Panc1 (cell line): ENCODE data around the gene EFNB1. TPM values are rescaled to one million over a fixed set of nuclear protein-coding genes. Genes with fewer than 3 reads are reported as not detected.

ENCODE experiments used
- ATAC-seq: fragments of 200-7000 bp; cut with Tn5 transposase; 2 replicates; pipeline ENCODE4 v1.9.1; 2020; ENCODE audit warnings: mild to moderate bottlenecking, moderate library complexity
- BruUV-seq: library from RNA; stranded (reverse); fragments of 400-500 nt; replicated peaks from 2 replicates; lab custom pipeline; 2021; lab: Mats Ljungman, UMichigan
- CTCF ChIA-PET: fragments of 300-600 bp; sonication (Branson Sonifier 250); formaldehyde crosslinking; loops from one replicate; lab custom pipeline; 2022; ENCODE audit warnings: antibody characterized with exemption; lab: Charles Lee
- POLR2A ChIA-PET: fragments of 300-600 bp; sonication (Branson Sonifier 250); formaldehyde crosslinking; loops from one replicate; lab custom pipeline; 2022; ENCODE audit warnings: antibody characterized with exemption; lab: Charles Lee
- DNase-seq: peaks from one replicate; pipeline ENCODE4 v3.0.0-alpha.2; 2010; ENCODE audit warnings: low read depth, low spot score
- H3K27ac ChIP-seq: 2 replicates; pipeline ENCODE4 v1.5.1; 2011; ENCODE audit warnings: mild to moderate bottlenecking, low read length, inconsistent platforms
- H3K27me3 ChIP-seq: fragments of 200-500 bp; sonication (Bioruptor generic); 2 replicates; pipeline ENCODE4 v1.6.0; 2014; ENCODE audit warnings: low read length, inconsistent platforms; ENCODE audit not compliant: control insufficient read depth, insufficient read depth
- H3K36me3 ChIP-seq: fragments of 200-500 bp; sonication (Bioruptor generic); 2 replicates; pipeline ENCODE4 v1.5.1; 2014; ENCODE audit warnings: inconsistent platforms, mild to moderate bottlenecking, low read length, moderate library complexity; ENCODE audit not compliant: control insufficient read depth, insufficient read depth
- H3K4me1 ChIP-seq: 2 replicates; pipeline ENCODE4 v1.5.1; 2011; ENCODE audit warnings: inconsistent platforms, mild to moderate bottlenecking, low read length, moderate library complexity; ENCODE audit not compliant: control insufficient read depth, insufficient read depth
- H3K4me3 ChIP-seq, 2 experiments: 2 replicates each; pipeline ENCODE4 v1.5.1; 2011 to 2012; ENCODE audit warnings: low read depth in 2 of 2, low read length in 2 of 2, mild to moderate bottlenecking in 2 of 2, inconsistent platforms in 1 of 2, moderate library complexity in 1 of 2
- H3K9me3 ChIP-seq: fragments of 200-500 bp; sonication (Bioruptor generic); 2 replicates; pipeline ENCODE4 v1.5.1; 2014; ENCODE audit warnings: low read depth, mild to moderate bottlenecking, inconsistent platforms, low read length, moderate library complexity; ENCODE audit not compliant: control insufficient read depth, insufficient read depth
- POLR2AphosphoS5 ChIP-seq: IDR thresholded peaks from 2 replicates; pipeline ENCODE4 v1.6.1; 2012; ENCODE audit warnings: mild to moderate bottlenecking, low read depth, low read length, moderate library complexity
- REST ChIP-seq, 2 experiments: IDR thresholded peaks; 2 replicates each; pipeline ENCODE4 v1.6.1; 2011 to 2012; ENCODE audit warnings: low read depth in 2 of 2, control low read depth in 1 of 2, low read length in 1 of 2, mild to moderate bottlenecking in 1 of 2, moderate library complexity in 1 of 2; ENCODE audit not compliant: insufficient read depth in 1 of 2
- SIN3A ChIP-seq: IDR thresholded peaks from 2 replicates; pipeline ENCODE4 v1.6.1; 2012; ENCODE audit warnings: low read depth, mild to moderate bottlenecking, low read length, moderate library complexity, borderline replicate concordance; ENCODE audit not compliant: insufficient read depth
- TCF7L2 ChIP-seq: IDR thresholded peaks from 2 replicates; pipeline ENCODE4 v1.6.1; 2011; ENCODE audit warnings: mild to moderate bottlenecking, low read depth, low read length, inconsistent platforms
- in situ Hi-C: cut with HindIII; loops from 2 replicates; pipeline ENCODE4 v1.10.0; 2016; ENCODE audit warnings: low sequenced_read_pairs, low pct_unique_long_range_greater_than_20kb
- intact Hi-C: fragments of 100-400 bp; cut with micrococcal nuclease; formaldehyde crosslinking; loops from one replicate; pipeline ENCODE4 v1.10.0; 2022; ENCODE audit not compliant: unreplicated experiment
- total RNA-seq: library from RNA; stranded (reverse); gene quantifications from one replicate; pipeline ENCODE4 v1.2.1, GENCODE V29; 2021; ENCODE audit not compliant: unreplicated experiment
- TF ChIP-seq, protein P1 (sequence below): fragments of 450-650 bp; IDR thresholded peaks from 2 replicates; pipeline ENCODE4 v1.5.1; 2017; ENCODE audit warnings: mild to moderate bottlenecking

Gene EFNB1
- total RNA-seq, 1 experiment from 2014 or later, result 12.9 TPM

DNA sequence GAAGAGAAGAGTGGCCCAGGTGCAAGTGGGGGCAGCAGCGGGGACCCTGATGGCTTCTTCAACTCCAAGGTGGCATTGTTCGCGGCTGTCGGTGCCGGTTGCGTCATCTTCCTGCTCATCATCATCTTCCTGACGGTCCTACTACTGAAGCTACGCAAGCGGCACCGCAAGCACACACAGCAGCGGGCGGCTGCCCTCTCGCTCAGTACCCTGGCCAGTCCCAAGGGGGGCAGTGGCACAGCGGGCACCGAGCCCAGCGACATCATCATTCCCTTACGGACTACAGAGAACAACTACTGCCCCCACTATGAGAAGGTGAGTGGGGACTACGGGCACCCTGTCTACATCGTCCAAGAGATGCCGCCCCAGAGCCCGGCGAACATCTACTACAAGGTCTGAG lies 11.4 kb downstream of the EFNB1 start:
- no peaks in the 10 kb centered on the region for H3K9me3 ChIP-seq

GRCh38 chrX:68841251-68842049 lies 12.6 kb downstream of the EFNB1 start:
- BruUV-seq, result TSS peak; percentile 82
- H3K27me3 ChIP-seq, result no peaks in the 10 kb centered on the region
- no peaks in the 10 kb centered on the region for H3K9me3 ChIP-seq
- H3K4me3 ChIP-seq, result no peak overlapping the region
- no peak for ATAC-seq
- DNase-seq, result no peak
- ChIA-PET CTCF (interaction anchor here (0.6 kb wide), 1 partner anchor 104 kb away, joined by 6 read pairs; no protein-coding TSS in a partner anchor), POLR2A (no interaction called here)
- in situ Hi-C loops, result no loop called here
- no peaks in the 10 kb centered on the region for H3K4me1 ChIP-seq
- no peaks in the 10 kb centered on the region for H3K36me3 ChIP-seq
- intact Hi-C loops, result no loop called here
- H3K27ac ChIP-seq, result no peak overlapping the region
- TF ChIP-seq SIN3A (no peak), REST (IDR thresholded peaks at IDR 0.05; ENCODE audit: insufficient read depth in 1 of 2, low read depth in 2 of 2, low read length in 1 of 2) (no peak), TCF7L2 (no peak), POLR2AphosphoS5 (no peak)
- TF ChIP-seq, protein P1, sequence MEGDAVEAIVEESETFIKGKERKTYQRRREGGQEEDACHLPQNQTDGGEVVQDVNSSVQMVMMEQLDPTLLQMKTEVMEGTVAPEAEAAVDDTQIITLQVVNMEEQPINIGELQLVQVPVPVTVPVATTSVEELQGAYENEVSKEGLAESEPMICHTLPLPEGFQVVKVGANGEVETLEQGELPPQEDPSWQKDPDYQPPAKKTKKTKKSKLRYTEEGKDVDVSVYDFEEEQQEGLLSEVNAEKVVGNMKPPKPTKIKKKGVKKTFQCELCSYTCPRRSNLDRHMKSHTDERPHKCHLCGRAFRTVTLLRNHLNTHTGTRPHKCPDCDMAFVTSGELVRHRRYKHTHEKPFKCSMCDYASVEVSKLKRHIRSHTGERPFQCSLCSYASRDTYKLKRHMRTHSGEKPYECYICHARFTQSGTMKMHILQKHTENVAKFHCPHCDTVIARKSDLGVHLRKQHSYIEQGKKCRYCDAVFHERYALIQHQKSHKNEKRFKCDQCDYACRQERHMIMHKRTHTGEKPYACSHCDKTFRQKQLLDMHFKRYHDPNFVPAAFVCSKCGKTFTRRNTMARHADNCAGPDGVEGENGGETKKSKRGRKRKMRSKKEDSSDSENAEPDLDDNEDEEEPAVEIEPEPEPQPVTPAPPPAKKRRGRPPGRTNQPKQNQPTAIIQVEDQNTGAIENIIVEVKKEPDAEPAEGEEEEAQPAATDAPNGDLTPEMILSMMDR, result no peak

More for the DNA sequence above, 11.4 kb downstream of the EFNB1 start:
- in situ Hi-C loops (no loop called here), intact Hi-C loops (no loop called here)
- ChIA-PET POLR2A (no interaction called here), CTCF (no interaction called here)
- ATAC-seq (no peak), DNase-seq (no peak)
- BruUV-seq, result no TSS peak
- H3K4me1 ChIP-seq, result no peaks in the 10 kb centered on the region
- H3K27ac ChIP-seq, result no peak overlapping the region
- no peak overlapping the region for H3K4me3 ChIP-seq
- no peaks in the 10 kb centered on the region for H3K36me3 ChIP-seq
- TF ChIP-seq TCF7L2 (no peak), POLR2AphosphoS5 (no peak), REST (IDR thresholded peaks at IDR 0.05; ENCODE audit: insufficient read depth in 1 of 2, low read depth in 2 of 2, low read length in 1 of 2) (no peak), SIN3A (no peak)
- TF ChIP-seq, protein P1, result no peak
- H3K27me3 ChIP-seq, result no peaks in the 10 kb centered on the region
